GM23248 (cell line): Measurements from ENCODE around the gene AFAP1. TPM values are rescaled to one million over a fixed set of nuclear protein-coding genes. Genes with fewer than 3 reads are reported as not detected.

Source experiments
- DNase-seq: peaks from one replicate; pipeline ENCODE4 v3.0.0-alpha.2; 2015
- H2AFZ ChIP-seq: fragments of 200-600 bp; sonication (generic); 2 replicates; pipeline ENCODE4 v1.6.1; 2016; ENCODE audit warnings: antibody characterized with exemption
- H3F3A ChIP-seq: fragments of 200-600 bp; sonication (generic); 2 replicates; pipeline ENCODE4 v1.6.1; 2016; ENCODE audit warnings: mild to moderate bottlenecking, antibody characterized with exemption, mixed run types; ENCODE audit not compliant: insufficient read depth
- H3K27ac ChIP-seq: fragments of 200-600 bp; sonication (generic); 2 replicates; pipeline ENCODE4 v1.5.1; 2016; ENCODE audit warnings: mild to moderate bottlenecking
- H3K27me3 ChIP-seq: fragments of 200-600 bp; sonication (generic); replicated peaks from 2 replicates; pipeline ENCODE4 v1.6.1; 2016; ENCODE audit warnings: mild to moderate bottlenecking; ENCODE audit not compliant: insufficient read depth
- H3K36me3 ChIP-seq: fragments of 200-600 bp; sonication (generic); 2 replicates; pipeline ENCODE4 v1.6.1; 2016; ENCODE audit warnings: low read depth, mild to moderate bottlenecking
- H3K4me1 ChIP-seq: fragments of 200-600 bp; sonication (generic); 2 replicates; pipeline ENCODE4 v1.6.1; 2016; ENCODE audit warnings: mild to moderate bottlenecking; ENCODE audit not compliant: insufficient read depth
- H3K4me2 ChIP-seq: fragments of 200-600 bp; sonication (generic); one replicate; pipeline ENCODE4 v1.6.1; 2016; ENCODE audit warnings: mild to moderate bottlenecking; ENCODE audit not compliant: unreplicated experiment
- H3K4me3 ChIP-seq: fragments of 200-600 bp; sonication (generic); 2 replicates; pipeline ENCODE4 v1.5.1; 2016; ENCODE audit warnings: mild to moderate bottlenecking
- H3K79me2 ChIP-seq: fragments of 200-600 bp; sonication (generic); 2 replicates; pipeline ENCODE4 v1.6.1; 2016; ENCODE audit warnings: mild to moderate bottlenecking; ENCODE audit not compliant: insufficient read depth
- H3K9ac ChIP-seq: fragments of 200-600 bp; sonication (generic); 2 replicates; pipeline ENCODE4 v1.6.1; 2016; ENCODE audit warnings: mild to moderate bottlenecking
- H3K9me2 ChIP-seq: fragments of 200-600 bp; sonication (generic); 2 replicates; pipeline ENCODE4 v1.6.1; 2016; ENCODE audit warnings: mixed run types, mild to moderate bottlenecking, moderate library complexity; ENCODE audit not compliant: insufficient read depth
- H3K9me3 ChIP-seq: fragments of 200-600 bp; sonication (generic); one replicate; pipeline ENCODE4 v1.6.1; 2017; ENCODE audit warnings: low read depth
- H4K20me1 ChIP-seq: fragments of 200-600 bp; sonication (generic); 2 replicates; pipeline ENCODE4 v1.6.0; 2016; ENCODE audit not compliant: insufficient read depth
- EZH2 ChIP-seq: fragments of 200-600 bp; sonication (generic); IDR thresholded peaks from 2 replicates; pipeline ENCODE4 v1.6.1; 2018; ENCODE audit warnings: antibody characterized with exemption, mild to moderate bottlenecking; ENCODE audit not compliant: insufficient read depth, poor library complexity, severe bottlenecking
- EZH2phosphoT487 ChIP-seq: fragments of 200-600 bp; sonication (generic); IDR thresholded peaks from 2 replicates; pipeline ENCODE4 v1.6.1; 2018; ENCODE audit warnings: antibody characterized with exemption, moderate library complexity, mild to moderate bottlenecking, low read depth; ENCODE audit not compliant: insufficient read depth
- WGBS, 2 experiments: methylation state at CpG; one replicate each; pipeline ENCODE4 v1.1.6; 2015 to 2017; ENCODE audit warnings: low lambda C conversion rate in 2 of 2, low coverage in 1 of 2; ENCODE audit errors: missing lambda C conversion rate in 2 of 2; 5-methylcytosine and 5-hydroxymethylcytosine counted together
- in situ Hi-C: fragments of 300-500 bp; cut with MboI; formaldehyde crosslinking; loops from 2 replicates; pipeline ENCODE4 v1.15.0; 2020
- polyA plus RNA-seq: library from polyadenylated mRNA; unstranded; fragments of >200 nt; fragmentation: Nextera tagmentation; extraction: Ambion mirVana; gene quantifications from 2 replicates; pipeline ENCODE4 v1.2.1, GENCODE V29; 2016
- total RNA-seq: library from RNA; depleted of rRNA; stranded (reverse); fragments of >200 nt; shearing (Covaris generic); gene quantifications from 2 replicates; pipeline ENCODE4 v1.2.3, GENCODE V29; 2014

AFAP1 gene
- total and polyA plus RNA-seq, 2 experiments from 2014 or later = 54.4 to 103 TPM

GRCh38 chr4:7712021-7712671 lies 227.5 kb downstream of the AFAP1 start:
- H4K20me1 ChIP-seq = no peaks in the 10 kb centered on the region
- TF ChIP-seq EZH2 (no peak), EZH2phosphoT487 (no peak)
- in situ Hi-C loops = loop anchor here (25.0 kb wide), 1 partner anchor 525 kb away; the partner anchor contains the start of gene SORCS2
- no peaks in the 10 kb centered on the region for H3K4me1 ChIP-seq
- H3K4me3 ChIP-seq = no peak overlapping the region
- H3K9ac ChIP-seq = no peak overlapping the region
- no peak overlapping the region for H2AFZ ChIP-seq
- H3F3A ChIP-seq = no peaks in the 10 kb centered on the region
- DNase-seq = no peak
- WGBS, 2 experiments = 89 to 90% methylated on average over 19 of the region's 19 CpGs
- no peaks in the 10 kb centered on the region for H3K79me2 ChIP-seq
- H3K27ac ChIP-seq = no peak overlapping the region
- H3K27me3 ChIP-seq = no peaks in the 10 kb centered on the region
- H3K9me3 ChIP-seq = no peaks in the 10 kb centered on the region
- no peaks in the 10 kb centered on the region for H3K9me2 ChIP-seq
- no peaks in the 10 kb centered on the region for H3K36me3 ChIP-seq
- no peak overlapping the region for H3K4me2 ChIP-seq

GRCh38 chr4:7711307-7711963 lies 228.2 kb downstream of the AFAP1 start:
- Histone ChIP-seq H3K9me3 (no peaks in the 10 kb centered on the region), H3K79me2 (no peaks in the 10 kb centered on the region), H3K4me3 (no peak overlapping the region), H3K4me1 (no peaks in the 10 kb centered on the region), H3K36me3 (no peaks in the 10 kb centered on the region), H3K27ac (no peak overlapping the region), H3F3A (no peaks in the 10 kb centered on the region), H3K27me3 (no peaks in the 10 kb centered on the region), H3K9me2 (no peaks in the 10 kb centered on the region), H2AFZ (no peak overlapping the region), H3K4me2 (no peak overlapping the region), H4K20me1 (no peaks in the 10 kb centered on the region), H3K9ac (no peak overlapping the region)
- in situ Hi-C loops = loop anchor here (25.0 kb wide), 1 partner anchor 524 kb away; the partner anchor contains the start of gene SORCS2
- no peak for DNase-seq
- TF ChIP-seq EZH2 = no peak
- no peak for TF ChIP-seq EZH2phosphoT487
- WGBS, 2 experiments = 76 to 78% methylated on average over 10 of the region's 10 CpGs

- no peak for TF ChIP-seq EZH2phosphoT487
- no peak for TF ChIP-seq EZH2
- no peak overlapping the region for H3K27ac ChIP-seq
- no peaks in the 10 kb centered on the region for H3K79me2 ChIP-seq
- WGBS, 2 experiments = 68 to 80% methylated on average over 20 to 21 of the region's 21 CpGs
- H3K9ac ChIP-seq = no peak overlapping the region
- in situ Hi-C loops = loop anchor here (25.0 kb wide), 1 partner anchor 523 kb away; the partner anchor contains the start of gene SORCS2
- no peak overlapping the region for H3K4me3 ChIP-seq
- DNase-seq = no peak
- no peak overlapping the region for H2AFZ ChIP-seq
- no peaks in the 10 kb centered on the region for H3F3A ChIP-seq
- H3K4me1 ChIP-seq = no peaks in the 10 kb centered on the region
- H3K4me2 ChIP-seq = no peak overlapping the region
- no peaks in the 10 kb centered on the region for H4K20me1 ChIP-seq
- no peaks in the 10 kb centered on the region for H3K9me2 ChIP-seq
- no peaks in the 10 kb centered on the region for H3K9me3 ChIP-seq
- H3K27me3 ChIP-seq = no peaks in the 10 kb centered on the region
- H3K36me3 ChIP-seq = no peaks in the 10 kb centered on the region
Observed at GRCh38 chr4:7710576-7711306, 228.9 kb downstream of the AFAP1 start.

GRCh38 chr4:7710126-7710525 lies 229.5 kb downstream of the AFAP1 start:
- Histone ChIP-seq H2AFZ (no peak overlapping the region), H3K4me2 (no peak overlapping the region), H3K9ac (no peak overlapping the region), H3K27ac (no peak overlapping the region), H3K27me3 (no peaks in the 10 kb centered on the region), H3K79me2 (no peaks in the 10 kb centered on the region), H3K9me2 (no peaks in the 10 kb centered on the region), H4K20me1 (no peaks in the 10 kb centered on the region), H3K36me3 (no peaks in the 10 kb centered on the region), H3K4me3 (no peak overlapping the region), H3K9me3 (no peaks in the 10 kb centered on the region), H3K4me1 (no peaks in the 10 kb centered on the region), H3F3A (no peaks in the 10 kb centered on the region)
- TF ChIP-seq EZH2phosphoT487 = no peak
- TF ChIP-seq EZH2 = no peak
- in situ Hi-C loops = loop anchor here (25.0 kb wide), 1 partner anchor 523 kb away; the partner anchor contains the start of gene SORCS2
- no peak for DNase-seq
- WGBS, 2 experiments = 80 to 81% methylated on average over 11 of the region's 11 CpGs
